HEK293T (cell line): ENCODE measurements around the gene TTC19.

Source experiments
- CTBP1 ChIP-seq: fragments of 450-650 bp; IDR thresholded peaks from 2 replicates; pipeline ENCODE4 v1.6.1; 2016; ENCODE audit warnings: borderline replicate concordance
- ELF4 ChIP-seq: fragments of 450-650 bp; IDR thresholded peaks from 2 replicates; pipeline ENCODE4 v1.6.1; 2017; ENCODE audit warnings: antibody characterized with exemption
- FOXA1 ChIP-seq: fragments of 450-650 bp; IDR thresholded peaks from 2 replicates; pipeline ENCODE4 v1.6.1; 2016; ENCODE audit warnings: mild to moderate bottlenecking
- FOXM1 ChIP-seq: fragments of 450-650 bp; IDR thresholded peaks from 2 replicates; pipeline ENCODE4 v1.6.1; 2017; ENCODE audit warnings: mild to moderate bottlenecking, borderline replicate concordance
- SP1 ChIP-seq: fragments of 450-650 bp; IDR thresholded peaks from 2 replicates; pipeline ENCODE4 v1.6.1; 2017

DNA sequence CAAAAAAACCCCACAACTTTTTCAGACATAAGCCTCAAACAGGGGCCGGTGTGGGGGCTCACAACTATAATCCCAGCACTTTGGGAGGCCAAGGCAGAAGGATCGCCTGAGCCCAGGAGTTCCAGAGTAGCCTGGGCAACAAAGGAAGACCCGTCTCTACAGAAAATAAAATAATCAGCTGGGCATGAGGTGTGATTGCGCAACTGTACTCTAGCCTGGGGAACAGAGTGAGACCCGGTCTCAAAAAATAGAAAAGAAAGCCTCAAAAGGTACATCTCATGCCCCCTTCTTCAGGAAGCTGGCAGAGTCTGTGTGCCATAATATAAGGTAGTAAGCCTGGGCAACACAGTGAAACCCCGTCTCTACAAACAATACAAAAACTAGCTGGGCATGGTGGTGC is 3.3 kb upstream of the TTC19 start:
- TF ChIP-seq FOXA1: no peak
- no peak for TF ChIP-seq ELF4
- TF ChIP-seq SP1: no peak
- no peak for TF ChIP-seq CTBP1
- TF ChIP-seq FOXM1: no peak
